ENCODE data around the gene PHF21A. TPM values are rescaled to one million over a fixed set of nuclear protein-coding genes. Genes with fewer than 3 reads are reported as not detected.

Gene PHF21A
- 10 to 100 TPM; 40.4 to 42.6 TPM for total RNA-seq

- H3K27ac Mint-ChIP-seq: peak within 1 kb of the TSS; percentile 95
Measured at GRCh38 chr11:46121301-46121723, at the start of gene PHF21A. PHF21A (minus strand) TSS chr11:46121454; CDS start chr11:46084219, 37,235 bp downstream.

DNA sequence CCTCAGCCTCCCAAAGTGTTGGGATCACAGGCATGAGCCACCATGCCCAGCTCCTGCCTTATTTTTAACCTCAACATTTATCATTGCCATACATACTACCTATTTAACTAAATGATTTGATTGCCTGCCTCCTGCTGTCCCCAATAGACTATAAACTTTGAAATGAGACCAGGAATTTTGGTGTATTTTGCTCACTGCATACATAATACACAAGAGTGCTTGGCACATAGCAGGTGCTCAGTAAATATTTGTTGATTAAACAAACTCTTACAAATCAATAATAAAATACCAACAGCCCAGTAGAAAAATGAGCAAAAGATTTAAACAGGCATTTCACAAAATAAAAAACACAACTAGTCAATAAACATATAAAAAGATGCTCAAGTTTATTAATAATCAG, 49.5 kb upstream of the PHF21A start:
- H3K4me1 Mint-ChIP-seq (ENCODE audit: low read depth): no peaks in the 10 kb centered on the region
- intact Hi-C loops (cut with micrococcal nuclease): no loop called here
- H3K27ac Mint-ChIP-seq: no peak overlapping the region
- H3K27me3 Mint-ChIP-seq (ENCODE audit: low read depth): peaks cover 15% of the 10 kb centered on the region
- H3K9me3 Mint-ChIP-seq: no peaks in the 10 kb centered on the region
- no peaks in the 10 kb centered on the region for H3K36me3 Mint-ChIP-seq (ENCODE audit: low read depth)
- CTCF ChIA-PET: no interaction called here
- no peak for DNase-seq
- H3K4me3 Mint-ChIP-seq: no peak overlapping the region

More at GRCh38 chr11:46121301-46121723, at the start of gene PHF21A:
- peak; percentile 91 for DNase-seq
- CTCF ChIA-PET: no interaction called here
- Mint-ChIP-seq H3K4me3 (peak within 1 kb of the TSS; percentile 93), H3K9me3 (no peaks in the 10 kb centered on the region), H3K36me3 (ENCODE audit: low read depth) (peaks cover 1% of the 10 kb centered on the region), H3K27me3 (ENCODE audit: low read depth) (no peaks in the 10 kb centered on the region), H3K4me1 (ENCODE audit: low read depth) (peaks cover 41% of the 10 kb centered on the region)
- intact Hi-C loops (cut with micrococcal nuclease): loop anchor here (1.0 to 10.0 kb wide), 8 partner anchors 8 to 579 kb away; partner anchors contain the start of genes ARHGAP1, ATG13, CRY2 and DGKZ

GRCh38 chr11:46162700-46163099, 41.4 kb upstream of the PHF21A start:
- intact Hi-C loops (cut with micrococcal nuclease): no loop called here
- H3K4me1 Mint-ChIP-seq (ENCODE audit: low read depth): no peaks in the 10 kb centered on the region
- H3K27me3 Mint-ChIP-seq (ENCODE audit: low read depth): peaks cover 22% of the 10 kb centered on the region
- DNase-seq: peak; percentile 52
- CTCF ChIA-PET: no interaction called here
- H3K9me3 Mint-ChIP-seq: no peaks in the 10 kb centered on the region
- H3K4me3 Mint-ChIP-seq: no peak overlapping the region
- H3K27ac Mint-ChIP-seq: no peak overlapping the region
- no peaks in the 10 kb centered on the region for H3K36me3 Mint-ChIP-seq (ENCODE audit: low read depth)

DNA sequence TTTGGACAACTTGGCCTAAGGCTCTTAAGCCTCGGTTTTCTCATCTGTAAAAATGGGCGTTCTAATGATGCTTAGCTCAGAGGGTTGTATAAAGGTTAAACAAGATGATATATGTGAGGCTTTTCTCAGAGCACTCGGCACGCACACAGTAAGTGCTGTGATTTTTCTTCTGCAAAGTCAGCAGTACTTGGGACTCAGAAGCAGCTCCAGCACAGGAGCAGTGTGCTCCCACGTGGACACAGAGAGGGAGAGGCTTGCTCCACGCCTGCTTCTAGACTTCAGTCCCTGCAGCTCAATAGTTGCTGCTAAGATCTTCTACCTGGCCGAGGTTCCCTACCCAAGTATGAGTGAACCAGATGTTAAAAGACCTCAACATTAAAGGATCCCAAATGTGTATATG, 39.9 kb upstream of the PHF21A start:
- Mint-ChIP-seq H3K4me1 (ENCODE audit: low read depth) (no peaks in the 10 kb centered on the region), H3K36me3 (ENCODE audit: low read depth) (no peaks in the 10 kb centered on the region), H3K9me3 (no peaks in the 10 kb centered on the region), H3K27me3 (ENCODE audit: low read depth) (peaks cover 23% of the 10 kb centered on the region), H3K4me3 (no peak overlapping the region), H3K27ac (no peak overlapping the region)
- no peak for DNase-seq
- CTCF ChIA-PET: interaction anchor here (1.0 to 1.5 kb wide), 2 partner anchors 34 to 69 kb away, joined by 3 read pairs; no protein-coding TSS in a partner anchor
- intact Hi-C loops (cut with micrococcal nuclease): no loop called here

GRCh38 chr11:46160100-46160499, 38.8 kb upstream of the PHF21A start:
- peaks cover 23% of the 10 kb centered on the region for H3K27me3 Mint-ChIP-seq (ENCODE audit: low read depth)
- H3K4me3 Mint-ChIP-seq: no peak overlapping the region
- CTCF ChIA-PET: interaction anchor here (1.4 kb wide), 1 partner anchor 195 kb away, joined by 3 read pairs; no protein-coding TSS in a partner anchor
- H3K27ac Mint-ChIP-seq: no peak overlapping the region
- H3K4me1 Mint-ChIP-seq (ENCODE audit: low read depth): no peaks in the 10 kb centered on the region
- H3K36me3 Mint-ChIP-seq (ENCODE audit: low read depth): no peaks in the 10 kb centered on the region
- no peaks in the 10 kb centered on the region for H3K9me3 Mint-ChIP-seq
- DNase-seq: no peak
- intact Hi-C loops (cut with micrococcal nuclease): no loop called here

DNA sequence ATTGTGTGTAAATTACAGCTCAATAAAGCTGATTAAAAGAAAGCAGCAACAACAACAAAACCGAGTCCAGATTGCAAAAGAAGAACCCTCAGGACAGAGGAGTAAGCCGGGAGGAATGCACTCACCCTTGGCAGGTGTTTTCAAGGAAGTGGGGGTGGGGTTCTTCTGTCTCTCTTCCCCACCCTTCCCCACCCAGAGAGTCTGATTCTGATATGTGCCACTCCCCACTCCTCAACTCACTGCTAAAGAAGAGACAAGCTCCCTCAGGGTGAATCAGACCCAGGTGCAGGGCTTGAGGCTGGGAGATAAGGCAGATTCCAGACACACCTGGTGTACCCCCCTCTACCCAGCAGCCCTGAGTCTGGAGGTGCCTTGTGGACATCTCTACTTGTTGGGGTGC, 38.4 kb upstream of the PHF21A start:
- Mint-ChIP-seq H3K27me3 (ENCODE audit: low read depth) (peaks cover 22% of the 10 kb centered on the region), H3K9me3 (no peaks in the 10 kb centered on the region), H3K36me3 (ENCODE audit: low read depth) (no peaks in the 10 kb centered on the region), H3K4me1 (ENCODE audit: low read depth) (no peaks in the 10 kb centered on the region), H3K27ac (no peak overlapping the region), H3K4me3 (no peak overlapping the region)
- intact Hi-C loops (cut with micrococcal nuclease): no loop called here
- CTCF ChIA-PET: interaction anchor here (1.4 kb wide), 1 partner anchor 195 kb away, joined by 3 read pairs; no protein-coding TSS in a partner anchor
- no peak for DNase-seq

GRCh38 chr11:46149826-46150225, 28.6 kb upstream of the PHF21A start:
- H3K4me1 Mint-ChIP-seq (ENCODE audit: low read depth): no peaks in the 10 kb centered on the region
- intact Hi-C loops (cut with micrococcal nuclease): no loop called here
- CTCF ChIA-PET: no interaction called here
- H3K9me3 Mint-ChIP-seq: peaks cover 3% of the 10 kb centered on the region
- no peak overlapping the region for H3K4me3 Mint-ChIP-seq
- no peak overlapping the region for H3K27ac Mint-ChIP-seq
- peak; percentile 16 for DNase-seq
- H3K36me3 Mint-ChIP-seq (ENCODE audit: low read depth): no peaks in the 10 kb centered on the region
- H3K27me3 Mint-ChIP-seq (ENCODE audit: low read depth): no peaks in the 10 kb centered on the region

- H3K4me3 Mint-ChIP-seq: no peak overlapping the region
- H3K27ac Mint-ChIP-seq: no peak overlapping the region
- no peaks in the 10 kb centered on the region for H3K36me3 Mint-ChIP-seq (ENCODE audit: low read depth)
- CTCF ChIA-PET: no interaction called here
- H3K27me3 Mint-ChIP-seq (ENCODE audit: low read depth): no peaks in the 10 kb centered on the region
- peaks cover 3% of the 10 kb centered on the region for H3K9me3 Mint-ChIP-seq
- H3K4me1 Mint-ChIP-seq (ENCODE audit: low read depth): no peaks in the 10 kb centered on the region
- no peak for DNase-seq
- intact Hi-C loops (cut with micrococcal nuclease): no loop called here
Measured at GRCh38 chr11:46149342-46149741, 28.1 kb upstream of the PHF21A start.

DNA sequence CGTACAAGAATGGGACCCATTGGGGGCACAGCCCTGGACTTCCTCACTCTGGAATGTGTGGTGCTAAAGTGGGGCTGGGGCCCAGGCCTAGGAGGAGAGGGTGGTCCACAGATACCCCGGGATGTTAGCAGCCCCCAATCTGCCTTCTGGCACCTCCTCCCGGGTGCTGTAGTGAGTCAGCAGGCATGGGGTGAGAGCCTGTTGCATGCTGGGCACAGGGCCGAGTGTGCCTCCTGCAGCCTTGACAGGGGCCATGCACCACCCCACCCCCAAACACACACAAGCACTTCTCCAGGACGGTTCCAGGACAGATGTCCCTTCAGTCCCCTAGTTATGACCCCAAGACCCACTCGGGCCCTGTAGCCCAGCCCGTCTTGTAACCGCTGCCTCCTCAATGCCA, 23.5 kb upstream of the PHF21A start:
- H3K27ac Mint-ChIP-seq: no peak overlapping the region
- no peaks in the 10 kb centered on the region for H3K36me3 Mint-ChIP-seq (ENCODE audit: low read depth)
- no peak for DNase-seq
- H3K4me3 Mint-ChIP-seq: no peak overlapping the region
- no peaks in the 10 kb centered on the region for H3K27me3 Mint-ChIP-seq (ENCODE audit: low read depth)
- H3K4me1 Mint-ChIP-seq (ENCODE audit: low read depth): no peaks in the 10 kb centered on the region
- intact Hi-C loops (cut with micrococcal nuclease): no loop called here
- CTCF ChIA-PET: no interaction called here
- no peaks in the 10 kb centered on the region for H3K9me3 Mint-ChIP-seq

DNA sequence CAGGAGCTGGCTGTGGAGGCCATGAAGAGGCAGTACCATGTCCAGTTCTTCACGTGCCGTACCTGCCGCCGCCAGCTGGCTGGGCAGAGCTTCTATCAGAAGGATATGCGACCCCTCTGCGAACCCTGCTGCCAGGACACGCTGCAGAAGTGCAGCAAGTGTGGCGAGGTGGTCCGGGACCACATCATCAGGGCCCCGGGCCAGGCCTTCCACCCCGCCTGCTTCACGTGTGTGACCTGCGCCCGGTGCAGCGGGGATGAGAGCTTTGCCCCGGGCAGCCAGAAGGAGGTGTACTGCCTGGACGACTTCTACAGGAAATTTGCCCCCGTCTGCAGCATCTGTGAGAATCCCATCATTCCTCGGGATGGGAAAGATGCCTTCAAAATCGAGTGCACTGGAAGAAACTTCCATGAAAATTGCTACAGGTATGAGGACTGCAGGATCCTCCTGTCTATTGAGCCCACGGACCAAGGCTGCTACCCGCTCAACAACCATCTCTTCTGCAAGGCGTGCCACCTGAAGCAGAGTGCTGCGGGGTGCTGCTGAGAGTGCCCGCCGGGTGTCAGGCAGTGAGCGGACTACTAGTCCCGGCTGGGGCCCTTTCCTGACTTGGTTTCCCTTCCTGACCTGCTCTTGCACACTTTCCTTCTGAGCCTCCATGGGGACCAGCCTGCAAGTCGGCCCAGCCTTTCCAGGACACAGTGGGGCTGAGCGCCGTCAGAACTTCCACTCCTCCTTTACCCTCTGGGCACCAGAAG, 22.0 kb upstream of the PHF21A start:
- DNase-seq: no peak
- Mint-ChIP-seq H3K27me3 (ENCODE audit: low read depth) (no peaks in the 10 kb centered on the region), H3K4me1 (ENCODE audit: low read depth) (no peaks in the 10 kb centered on the region), H3K4me3 (no peak overlapping the region), H3K36me3 (ENCODE audit: low read depth) (no peaks in the 10 kb centered on the region), H3K27ac (no peak overlapping the region), H3K9me3 (no peaks in the 10 kb centered on the region)
- intact Hi-C loops (cut with micrococcal nuclease): no loop called here
- CTCF ChIA-PET: no interaction called here

GRCh38 chr11:46142561-46142960, 21.3 kb upstream of the PHF21A start:
- H3K36me3 Mint-ChIP-seq (ENCODE audit: low read depth): no peaks in the 10 kb centered on the region
- intact Hi-C loops (cut with micrococcal nuclease): no loop called here
- no peaks in the 10 kb centered on the region for H3K4me1 Mint-ChIP-seq (ENCODE audit: low read depth)
- no peak for DNase-seq
- CTCF ChIA-PET: no interaction called here
- no peaks in the 10 kb centered on the region for H3K9me3 Mint-ChIP-seq
- H3K27me3 Mint-ChIP-seq (ENCODE audit: low read depth): no peaks in the 10 kb centered on the region
- no peak overlapping the region for H3K27ac Mint-ChIP-seq
- H3K4me3 Mint-ChIP-seq: no peak overlapping the region

DNA sequence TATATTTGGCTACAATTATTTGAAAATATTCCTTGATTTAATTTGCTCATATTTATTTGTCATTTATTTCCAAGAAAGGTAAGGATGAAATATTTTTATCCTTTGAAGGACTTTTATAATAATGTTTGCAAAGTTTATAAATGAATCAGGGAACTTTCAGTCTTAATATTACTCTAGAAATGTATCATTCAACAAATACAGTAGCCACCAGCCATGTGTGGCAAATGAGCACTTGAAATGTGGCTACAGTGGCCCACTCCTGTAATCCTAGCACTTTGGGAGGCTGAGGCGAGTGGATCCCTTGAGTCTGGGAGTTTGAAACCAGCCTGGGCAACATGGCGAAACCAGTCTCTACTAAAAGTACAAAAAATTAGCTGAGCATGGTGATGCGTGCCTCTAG, 20.3 kb upstream of the PHF21A start:
- intact Hi-C loops (cut with micrococcal nuclease): no loop called here
- CTCF ChIA-PET: no interaction called here

GRCh38 chr11:46134540-46134939, 13.3 kb upstream of the PHF21A start:
- Mint-ChIP-seq H3K27me3 (ENCODE audit: low read depth) (no peaks in the 10 kb centered on the region), H3K36me3 (ENCODE audit: low read depth) (no peaks in the 10 kb centered on the region), H3K27ac (no peak overlapping the region), H3K4me3 (no peak overlapping the region), H3K9me3 (no peaks in the 10 kb centered on the region), H3K4me1 (ENCODE audit: low read depth) (no peaks in the 10 kb centered on the region)
- CTCF ChIA-PET: interaction anchor here (0.8 kb wide), 1 partner anchor 175 kb away, joined by 4 read pairs; no protein-coding TSS in a partner anchor
- intact Hi-C loops (cut with micrococcal nuclease): no loop called here
- DNase-seq: no peak

More for the DNA sequence above, 20.3 kb upstream of the PHF21A start:
- no peaks in the 10 kb centered on the region for H3K27me3 Mint-ChIP-seq (ENCODE audit: low read depth)
- H3K36me3 Mint-ChIP-seq (ENCODE audit: low read depth): no peaks in the 10 kb centered on the region
- DNase-seq: no peak
- H3K4me3 Mint-ChIP-seq: no peak overlapping the region
- no peaks in the 10 kb centered on the region for H3K4me1 Mint-ChIP-seq (ENCODE audit: low read depth)
- H3K9me3 Mint-ChIP-seq: no peaks in the 10 kb centered on the region
- no peak overlapping the region for H3K27ac Mint-ChIP-seq
